Lung (tissue), 12 donors: ENCODE results near the gene RPH3AL. TPM values are rescaled to one million over a fixed set of nuclear protein-coding genes. Genes with fewer than 3 reads are reported as not detected.

ENCODE experiments used
- ATAC-seq: fragments of 200-7000 bp; cut with Tn5 transposase; one replicate; pipeline ENCODE4 v1.9.1; 2020; ENCODE audit warnings: moderate number of reproducible peaks; ENCODE audit not compliant: insufficient read depth, low FRiP score
- DNase-seq, 3 donors: peaks; one replicate each; pipeline ENCODE4 v3.0.0-alpha.2; 2013 to 2017
- H3K27ac ChIP-seq, 2 donors: one replicate each; pipeline ENCODE4 v1.5.1; 2013; ENCODE audit warnings: mild to moderate bottlenecking in 2 of 2, moderate library complexity in 2 of 2, control low read depth in 1 of 2, inconsistent platforms in 1 of 2, low read depth in 1 of 2, low read length in 1 of 2
- H3K27me3 ChIP-seq, 3 donors: one replicate each; pipeline ENCODE4 v1.5.1; 2013; ENCODE audit warnings: low read length in 2 of 3; ENCODE audit not compliant: control insufficient read depth in 3 of 3, insufficient read depth in 3 of 3
- H3K36me3 ChIP-seq, 4 donors: one replicate each; pipeline ENCODE4 v1.5.1; 2013; ENCODE audit warnings: low read length in 4 of 4, mild to moderate bottlenecking in 1 of 4, moderate library complexity in 1 of 4; ENCODE audit not compliant: control insufficient read depth in 4 of 4, insufficient read depth in 4 of 4
- H3K4me1 ChIP-seq, 5 donors: one replicate each; pipeline ENCODE4 v1.5.1; 2013; ENCODE audit warnings: low read length in 5 of 5, mild to moderate bottlenecking in 2 of 5, moderate library complexity in 1 of 5; ENCODE audit not compliant: control insufficient read depth in 5 of 5, insufficient read depth in 5 of 5
- H3K4me3 ChIP-seq: one replicate; pipeline ENCODE4 v1.5.1; 2013; ENCODE audit warnings: mild to moderate bottlenecking, control low read depth, moderate library complexity
- H3K9ac ChIP-seq, 2 donors: one replicate each; pipeline ENCODE4 v1.5.1; 2013; ENCODE audit warnings: low read length in 2 of 2, control low read depth in 1 of 2; ENCODE audit not compliant: insufficient read depth in 1 of 2
- H3K9me3 ChIP-seq, 4 donors: one replicate each; pipeline ENCODE4 v1.5.1; 2013; ENCODE audit warnings: low read length in 3 of 4, mild to moderate bottlenecking in 1 of 4, moderate library complexity in 1 of 4; ENCODE audit not compliant: control insufficient read depth in 4 of 4, insufficient read depth in 3 of 4
- CTCF ChIP-seq: IDR thresholded peaks from 2 replicates; pipeline ENCODE4 v1.5.1; 2012; ENCODE audit warnings: mild to moderate bottlenecking; ENCODE audit errors: control extremely low read depth, extremely low read depth
- WGBS, 2 donors: extraction: QIAGEN DNeasy Blood & Tissue Kit; methylation state at CpG; one replicate each; pipeline ENCODE4 v1.1.7; 2013; 5-methylcytosine and 5-hydroxymethylcytosine counted together
- polyA plus RNA-seq, 2 donors: library from polyadenylated mRNA; stranded (reverse); fragments of 200-250 nt; gene quantifications; one replicate each; pipeline ENCODE4 v1.2.1, GENCODE V29; 2013
- total RNA-seq, 2 donors: library from RNA; depleted of rRNA in 1 of 2; stranded (reverse); fragments of >200 nt in 1 of 2; gene quantifications; one replicate each; pipeline ENCODE4 v1.2.1, GENCODE V29; 2014 to 2021
- donor health status: control.
- donor health status: control.
- donor health status: Bipolar disorder and iron deficiency.
- donor health status: healthy.
- donor health status: DM: yes; HTN: yes; CAD: no.

RPH3AL gene
- total and polyA plus RNA-seq, 4 donors, result 19.5 to 76.6 (median 21.6) TPM

DNA sequence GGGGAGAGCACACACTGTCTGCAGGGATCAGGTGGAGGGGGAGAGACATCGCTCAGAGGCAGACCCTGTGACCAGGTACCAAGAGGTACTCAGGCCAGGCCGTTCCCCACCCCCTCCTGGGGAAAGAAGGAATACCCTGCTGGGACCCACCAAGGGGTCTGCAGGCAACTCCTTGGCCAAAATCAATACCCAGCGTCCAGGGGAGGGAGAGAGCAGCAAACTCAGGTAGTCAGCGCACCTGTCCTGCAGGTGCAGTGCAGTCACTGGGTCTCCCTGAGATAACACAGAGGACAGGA, 113.7 kb downstream of the RPH3AL start:
- no peak overlapping the region for H3K4me3 ChIP-seq
- H3K27ac ChIP-seq, result no peak overlapping the region
- H3K9me3 ChIP-seq, result no peaks in the 10 kb centered on the region
- no peaks in the 10 kb centered on the region for H3K27me3 ChIP-seq
- no peak overlapping the region for H3K9ac ChIP-seq
- DNase-seq (no peak), ATAC-seq (no peak)
- 74 to 89% methylated on average over 4 of the region's 4 CpGs for WGBS, 2 donors
- H3K36me3 ChIP-seq, result peaks cover 0 to 2% (median 0%) of the 10 kb centered on the region in 4 donors
- TF ChIP-seq CTCF, result no peak
- H3K4me1 ChIP-seq, result peaks cover 0 to 5% (median 0%) of the 10 kb centered on the region in 5 donors

DNA sequence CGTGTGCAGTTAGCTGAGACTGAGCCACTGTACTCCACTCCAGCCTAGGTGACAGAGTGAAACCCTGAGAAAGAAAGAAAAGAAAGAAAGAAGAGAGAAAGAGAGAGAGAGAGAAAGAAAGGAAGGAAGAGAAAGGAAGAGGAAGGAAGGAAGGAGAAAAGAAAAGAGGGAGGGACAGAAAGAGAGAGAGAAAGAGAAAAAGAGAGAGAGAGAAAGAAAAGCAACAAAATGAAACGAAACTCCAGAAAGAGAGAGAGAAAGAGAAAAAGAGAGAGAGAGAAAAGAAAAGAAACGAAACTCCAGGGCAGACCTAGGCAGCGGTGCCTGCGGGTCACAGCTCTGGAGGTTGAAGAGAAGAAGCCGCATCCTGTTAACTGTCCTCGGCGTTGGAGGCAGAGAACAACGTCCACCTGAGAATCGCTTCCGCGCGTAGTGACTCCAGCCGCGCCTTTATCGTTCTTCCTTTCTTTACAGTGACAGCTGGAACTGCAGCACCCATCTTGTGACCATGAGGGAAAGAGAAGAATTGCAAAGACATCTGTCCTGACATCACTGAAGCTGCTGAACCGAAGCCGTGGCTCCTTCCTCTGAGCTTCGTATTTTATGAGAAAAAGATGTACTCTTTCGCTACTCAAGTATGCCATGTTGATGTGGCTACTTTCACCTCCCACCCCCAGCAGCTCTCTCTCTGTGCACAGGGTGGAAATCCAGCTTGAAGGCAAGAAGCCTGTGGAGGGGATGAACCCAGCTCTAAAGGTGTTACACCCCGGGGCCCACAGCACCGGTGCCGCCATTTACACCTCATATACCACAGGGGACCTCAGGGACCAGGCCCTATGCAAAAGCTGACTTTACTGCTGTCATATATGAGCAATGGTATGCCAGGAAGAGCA, 114.3 kb downstream of the RPH3AL start:
- ATAC-seq (no peak), DNase-seq (no peak)
- Histone ChIP-seq H3K27ac (no peak overlapping the region), H3K27me3 (no peaks in the 10 kb centered on the region), H3K9me3 (no peaks in the 10 kb centered on the region), H3K4me1 (peaks cover 0 to 5% (median under 1%) of the 10 kb centered on the region in 5 donors), H3K36me3 (peaks cover 0 to 2% (median 0%) of the 10 kb centered on the region in 4 donors), H3K4me3 (no peak overlapping the region), H3K9ac (no peak overlapping the region)
- TF ChIP-seq CTCF, result no peak
- 91 to 94% methylated on average over 23 of the region's 23 CpGs for WGBS, 2 donors

DNA sequence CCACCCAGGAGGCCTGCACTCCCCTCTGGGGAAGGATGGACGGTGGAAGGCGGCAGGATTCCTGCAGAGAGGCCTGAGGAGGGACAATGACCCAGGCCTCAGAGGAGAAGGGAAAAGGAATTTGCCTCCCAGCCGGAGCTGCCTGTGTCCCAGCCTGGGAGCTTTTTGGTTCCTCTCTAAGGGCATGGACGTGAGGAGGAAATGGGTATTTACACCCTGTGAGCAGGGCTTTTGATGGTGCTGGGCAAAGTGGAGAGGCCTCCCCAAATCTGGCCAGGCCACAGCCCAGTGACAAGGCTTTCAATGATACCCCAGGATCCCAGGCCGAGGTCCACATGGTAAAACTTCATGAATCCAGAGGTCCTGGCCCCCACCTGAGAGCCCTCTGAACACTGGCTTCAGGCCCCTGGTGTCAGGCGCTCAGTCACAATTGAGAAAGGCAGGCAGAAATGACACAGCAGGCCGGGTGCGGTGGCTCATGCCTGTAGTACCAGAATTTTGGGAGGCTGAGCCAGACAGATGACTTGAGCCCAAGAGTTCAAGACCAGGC, 115.1 kb downstream of the RPH3AL start:
- no peaks in the 10 kb centered on the region for H3K9me3 ChIP-seq
- no peak for ATAC-seq
- H3K36me3 ChIP-seq, result peaks cover 0 to 2% (median 0%) of the 10 kb centered on the region in 4 donors
- WGBS, 2 donors, result 78 to 82% methylated on average over 8 of the region's 8 CpGs
- peaks cover 0 to 5% (median 3%) of the 10 kb centered on the region in 5 donors for H3K4me1 ChIP-seq
- no peak overlapping the region for H3K27ac ChIP-seq
- no peaks in the 10 kb centered on the region for H3K27me3 ChIP-seq
- TF ChIP-seq CTCF, result no peak
- H3K9ac ChIP-seq, result no peak overlapping the region
- DNase-seq, result no peak
- H3K4me3 ChIP-seq, result no peak overlapping the region
